Body of pancreas (tissue), 4 donors: ENCODE results near the gene FBXO3. TPM values are rescaled to one million over a fixed set of nuclear protein-coding genes. Genes with fewer than 3 reads are reported as not detected.
"Not testable (repeated sequence)": the region's sequence is repeated elsewhere in the genome, so short reads cannot be mapped to it uniquely, and the experiment has no call there.

ENCODE experiments used
- ATAC-seq: fragments of 150-250 bp; one replicate; pipeline ENCODE4 v1.9.1; 2016
- DNase-seq, 4 donors: peaks; one replicate each; pipeline ENCODE4 v3.0.0-alpha.2; 2019
- H3K27ac ChIP-seq, 4 donors: fragments of 200-600 bp; sonication (generic); 1 replicate in 3 of 4; 2 replicates in 1 of 4; pipeline versions ENCODE4 v1.5.1 to v1.6.1; 2016 to 2019; ENCODE audit warnings: mild to moderate bottlenecking in 1 of 4, mixed read lengths in 1 of 4, moderate library complexity in 1 of 4
- H3K27me3 ChIP-seq, 2 donors: fragments of 200-600 bp; sonication (generic); one replicate each; pipeline ENCODE4 v1.6.0; 2016; ENCODE audit warnings: mild to moderate bottlenecking in 1 of 2
- H3K36me3 ChIP-seq, 2 donors: fragments of 200-600 bp; sonication (generic); replicated peaks in 1 of 2; 2 replicates each; pipeline ENCODE4 v1.5.1; 2016; ENCODE audit warnings: low read depth in 2 of 2; ENCODE audit not compliant: insufficient read depth in 1 of 2
- H3K4me1 ChIP-seq: fragments of 200-600 bp; sonication (generic); one replicate; pipeline ENCODE4 v1.6.0; 2016
- H3K4me3 ChIP-seq, 2 donors: fragments of 200-600 bp; sonication (generic); 1 replicate in 1 of 2; 2 replicates in 1 of 2; pipeline ENCODE4 v1.5.1; 2016 to 2019
- H3K9me3 ChIP-seq, 3 donors: fragments of 200-600 bp; sonication (generic); 1 replicate in 2 of 3; 2 replicates in 1 of 3; pipeline ENCODE4 v1.5.1; 2016
- CTCF ChIP-seq, 7 experiments: fragments of 450-650 bp in 4 of 7; fragments of 200-600 bp in 3 of 7; sonication (generic) in 3 of 7; IDR thresholded peaks; one replicate each; pipeline ENCODE4 v1.5.1; 2016 to 2019; ENCODE audit warnings: antibody characterized with exemption in 7 of 7
- POLR2A ChIP-seq, 3 donors: fragments of 450-650 bp; IDR thresholded peaks; one replicate each; pipeline ENCODE4 v1.6.1; 2016; ENCODE audit warnings: antibody characterized with exemption in 3 of 3, mild to moderate bottlenecking in 2 of 3
- WGBS, 2 donors: methylation state at CpG; one replicate each; pipeline ENCODE4 v1.1.5; 2017; 5-methylcytosine and 5-hydroxymethylcytosine counted together
- intact Hi-C: fragments of 100-400 bp; cut with DNase I; formaldehyde crosslinking; loops from one replicate; pipeline ENCODE4 v1.15.1; 2023
- total RNA-seq, 2 donors: library from RNA; depleted of rRNA; stranded (reverse); fragments of >200 nt; gene quantifications; one replicate each; pipeline ENCODE4 v1.1.0, GENCODE V29; 2016

Gene FBXO3
- total RNA-seq = 10 to 100 TPM; 24.7 to 40.5 TPM

GRCh38 chr11:33773987-33774735 lies at the start of gene FBXO3:
TSS of gene FBXO3 (minus strand) at chr11:33774520. CDS start at chr11:33774497, 23 bp downstream.
- ATAC-seq (peak; percentile 95), DNase-seq (peak; percentile 90 to 95 (median 92))
- Histone ChIP-seq H3K27me3 (no peaks in the 10 kb centered on the region), H3K36me3 (no peaks in the 10 kb centered on the region), H3K4me1 (peaks cover 38% of the 10 kb centered on the region), H3K27ac (peak within 1 kb of the TSS; percentile 21 to 84 (median 83)), H3K9me3 (no peaks in the 10 kb centered on the region), H3K4me3 (peak within 1 kb of the TSS; percentile 89 to 99)
- intact Hi-C loops = no loop called here
- 0 to 1% methylated on average over 13 to 60 of the region's 64 CpGs for WGBS, 2 donors
- TF ChIP-seq CTCF (IDR thresholded peaks at IDR 0.05) (no peak), POLR2A (IDR thresholded peaks at IDR 0.05) (peak; percentile 32 to 68 (median 66))

DNA sequence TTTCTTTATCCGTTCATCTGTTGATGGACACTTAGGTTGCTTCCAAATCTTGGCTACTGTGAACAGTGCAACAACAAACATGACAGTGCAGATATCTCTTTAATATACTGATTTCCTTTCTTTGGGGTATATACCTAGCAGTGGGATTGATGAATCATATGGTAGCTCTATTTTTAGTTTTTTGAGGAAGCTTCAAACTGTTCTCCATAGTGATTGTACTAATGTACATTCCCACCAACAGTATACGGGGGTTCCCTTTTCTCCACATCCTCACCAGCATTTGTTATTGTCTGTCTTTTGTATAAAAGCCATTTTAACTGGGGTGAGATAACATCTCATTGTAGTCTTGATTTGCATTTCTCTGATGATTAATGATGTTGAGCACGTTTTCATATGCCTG lies 48.7 kb upstream of the FBXO3 start:
- H3K27ac ChIP-seq, H3K4me1 ChIP-seq, H3K4me3 ChIP-seq, H3K27me3 ChIP-seq, intact Hi-C loops, H3K36me3 ChIP-seq, DNase-seq, H3K9me3 ChIP-seq, ATAC-seq: not testable (repeated sequence)
- WGBS, 2 donors = 42 to 51% methylated on average over 3 of the region's 3 CpGs

DNA sequence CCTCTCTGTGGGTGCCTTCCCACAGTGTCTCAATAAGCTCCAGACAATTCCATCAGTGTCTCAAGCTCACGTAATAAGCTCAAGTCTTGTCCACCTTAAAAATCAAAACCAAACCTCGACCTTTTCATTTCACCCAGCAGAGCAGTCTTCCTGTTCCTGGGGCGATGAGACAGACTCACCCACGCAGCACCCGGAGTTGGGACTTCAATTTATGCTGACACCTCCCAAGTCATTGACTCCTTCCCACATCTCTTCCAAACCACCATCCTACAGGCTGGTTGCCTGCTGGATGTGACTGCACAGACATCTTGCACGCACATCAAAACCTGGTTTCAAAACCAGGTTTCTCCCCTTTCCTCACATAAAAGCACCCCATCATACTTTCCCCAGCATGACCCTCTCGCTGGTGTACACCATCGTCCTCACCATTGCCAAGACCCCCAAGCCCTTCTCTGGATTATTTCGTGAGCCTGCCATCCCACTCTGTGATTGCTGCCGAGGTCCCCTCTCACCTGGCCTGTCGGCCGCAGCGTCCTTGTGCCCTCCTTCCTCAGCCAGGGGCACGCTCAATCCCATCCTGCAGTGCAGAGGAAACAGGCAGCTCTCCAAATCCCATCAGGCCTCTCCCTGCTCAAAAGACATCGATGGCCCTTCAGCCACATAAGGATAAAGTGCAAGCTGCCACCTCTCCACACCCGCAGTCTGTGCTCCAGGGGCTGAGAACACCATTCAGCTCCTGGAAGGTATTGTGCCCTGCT lies 45.1 kb upstream of the FBXO3 start:
- no peak for TF ChIP-seq POLR2A (IDR thresholded peaks at IDR 0.05)
- TF ChIP-seq CTCF (IDR thresholded peaks at IDR 0.05) = no peak
- no peak overlapping the region for H3K4me3 ChIP-seq
- H3K27me3 ChIP-seq = no peaks in the 10 kb centered on the region
- 46 to 47% methylated on average over 15 to 16 of the region's 16 CpGs for WGBS, 2 donors
- no peak overlapping the region for H3K27ac ChIP-seq
- no peaks in the 10 kb centered on the region for H3K9me3 ChIP-seq
- no peak for DNase-seq
- H3K36me3 ChIP-seq = no peaks in the 10 kb centered on the region
- ATAC-seq = no peak
- intact Hi-C loops = no loop called here
- H3K4me1 ChIP-seq = no peaks in the 10 kb centered on the region

- Histone ChIP-seq H3K9me3 (no peaks in the 10 kb centered on the region), H3K27me3 (no peaks in the 10 kb centered on the region), H3K36me3 (no peaks in the 10 kb centered on the region), H3K4me1 (no peaks in the 10 kb centered on the region), H3K27ac (no peak overlapping the region), H3K4me3 (no peak overlapping the region)
- TF ChIP-seq CTCF (IDR thresholded peaks at IDR 0.05) (peak; percentile 76 to 92 (median 87)), POLR2A (IDR thresholded peaks at IDR 0.05) (no peak)
- peak; percentile 75 to 86 (median 82) for DNase-seq
- 22 to 23% methylated on average over 12 of the region's 12 CpGs for WGBS, 2 donors
- ATAC-seq = peak; percentile 70
- intact Hi-C loops = no loop called here
Observed at GRCh38 chr11:33808228-33808828, 34.0 kb upstream of the FBXO3 start.

GRCh38 chr11:33804471-33804870 lies 30.2 kb upstream of the FBXO3 start:
- intact Hi-C loops = no loop called here
- no peaks in the 10 kb centered on the region for H3K27me3 ChIP-seq
- no peak overlapping the region for H3K4me3 ChIP-seq
- no peaks in the 10 kb centered on the region for H3K36me3 ChIP-seq
- TF ChIP-seq POLR2A (IDR thresholded peaks at IDR 0.05) (no peak), CTCF (IDR thresholded peaks at IDR 0.05) (no peak)
- no peak overlapping the region for H3K27ac ChIP-seq
- DNase-seq (no peak), ATAC-seq (no peak)
- WGBS, 2 donors = 64 to 66% methylated on average over 2 of the region's 2 CpGs
- H3K9me3 ChIP-seq = no peaks in the 10 kb centered on the region
- H3K4me1 ChIP-seq = peaks cover 14% of the 10 kb centered on the region
